ENCODE measurements around the gene C21orf58. TPM values are rescaled to one million over a fixed set of nuclear protein-coding genes. Genes with fewer than 3 reads are reported as not detected.

Gene C21orf58
- total and polyA plus RNA-seq, 2 experiments from 2014 or later = 17.7 to 23.9 TPM

GRCh38 chr21:46326110-46326703 lies 2.5 kb upstream of the C21orf58 start:
- Histone ChIP-seq H2AFZ (no peak overlapping the region), H3K4me3 (peak overlapping the region; percentile 94), H3K4me2 (peak overlapping the region; percentile 83), H3K27me3 (ENCODE audit: insufficient read depth) (no peaks in the 10 kb centered on the region), H3K4me1 (ENCODE audit: insufficient read depth) (peaks cover 24% of the 10 kb centered on the region), H3K79me2 (replicated peaks; ENCODE audit: insufficient read depth) (peaks cover 82% of the 10 kb centered on the region), H3F3A (replicated peaks; ENCODE audit: low read depth) (peaks cover 12% of the 10 kb centered on the region; the same call in 1 of the 2 replicates), H3K9me2 (ENCODE audit: insufficient read depth) (no peaks in the 10 kb centered on the region), H3K27ac (ENCODE audit: low read depth) (no peak overlapping the region; the same call in 1 of the 2 replicates), H4K20me1 (replicated peaks; ENCODE audit: insufficient read depth) (peaks cover 28% of the 10 kb centered on the region), H3K36me3 (ENCODE audit: insufficient read depth) (peaks cover 18% of the 10 kb centered on the region; the same call in 1 of the 2 replicates)
- H3K36me3 Mint-ChIP-seq (ENCODE audit: low read depth) = peaks cover 55% of the 10 kb centered on the region
- 0 out of 3 replicates have a peak, but pooled peaks cover 4% of the 10 kb centered on the region for H3K9me3 Mint-ChIP-seq
- DNase-seq (ENCODE audit: low spot score) (peak; percentile 26), ATAC-seq (no peak)
- peaks cover 11% of the 10 kb centered on the region for H3K27me3 Mint-ChIP-seq (ENCODE audit: insufficient read depth, low read depth, poor library complexity)
- H3K27ac Mint-ChIP-seq = peak overlapping the region; percentile 53; the same call in 1 of the 2 replicates
- peak overlapping the region; percentile 97 for H3K4me3 Mint-ChIP-seq
- TF ChIP-seq CREB1 (CRISPR knock-in tag; IDR thresholded peaks at IDR 0.05; ENCODE audit: low read depth) = no peak
- no peak for TF ChIP-seq ETS1 (IDR thresholded peaks at IDR 0.05)
- peak in 1 of 2 experiments; percentile 59; a peak in 3 of 4 replicates for TF ChIP-seq CTCF (conservative IDR thresholded peaks at IDR 0.05; ENCODE audit: low read depth in 2 of 2)
- TF ChIP-seq EZH2 (IDR thresholded peaks at IDR 0.05; ENCODE audit: low read depth, unreplicated experiment) = no peak
- TF ChIP-seq REST (IDR thresholded peaks at IDR 0.05; ENCODE audit: unreplicated experiment) = no peak
- TF ChIP-seq EZH2phosphoT487 (IDR thresholded peaks at IDR 0.05; ENCODE audit: unreplicated experiment) = no peak
- no peak for TF ChIP-seq ZNF331 (CRISPR knock-in tag; IDR thresholded peaks at IDR 0.05; ENCODE audit: low read depth)
- TF ChIP-seq POLR2AphosphoS5 (IDR thresholded peaks at IDR 0.05; ENCODE audit: low read depth) = no peak
- peaks cover 23% of the 10 kb centered on the region for H3K4me1 Mint-ChIP-seq

All from GM23338 (cell line).